Panc1 (cell line): ENCODE data around the gene HOMER2. TPM values are rescaled to one million over a fixed set of nuclear protein-coding genes. Genes with fewer than 3 reads are reported as not detected.

Source experiments
- ATAC-seq: fragments of 200-7000 bp; cut with Tn5 transposase; 2 replicates; pipeline ENCODE4 v1.9.1; 2020; ENCODE audit warnings: mild to moderate bottlenecking, moderate library complexity
- BruUV-seq: library from RNA; stranded (reverse); fragments of 400-500 nt; replicated peaks from 2 replicates; lab custom pipeline; 2021; lab: Mats Ljungman, UMichigan
- CTCF ChIA-PET: fragments of 300-600 bp; sonication (Branson Sonifier 250); formaldehyde crosslinking; loops from one replicate; lab custom pipeline; 2022; ENCODE audit warnings: antibody characterized with exemption; lab: Charles Lee
- POLR2A ChIA-PET: fragments of 300-600 bp; sonication (Branson Sonifier 250); formaldehyde crosslinking; loops from one replicate; lab custom pipeline; 2022; ENCODE audit warnings: antibody characterized with exemption; lab: Charles Lee
- DNase-seq: peaks from one replicate; pipeline ENCODE4 v3.0.0-alpha.2; 2010; ENCODE audit warnings: low read depth, low spot score
- H3K27ac ChIP-seq: 2 replicates; pipeline ENCODE4 v1.5.1; 2011; ENCODE audit warnings: mild to moderate bottlenecking, low read length, inconsistent platforms
- H3K27me3 ChIP-seq: fragments of 200-500 bp; sonication (Bioruptor generic); 2 replicates; pipeline ENCODE4 v1.6.0; 2014; ENCODE audit warnings: low read length, inconsistent platforms; ENCODE audit not compliant: control insufficient read depth, insufficient read depth
- H3K36me3 ChIP-seq: fragments of 200-500 bp; sonication (Bioruptor generic); 2 replicates; pipeline ENCODE4 v1.5.1; 2014; ENCODE audit warnings: inconsistent platforms, mild to moderate bottlenecking, low read length, moderate library complexity; ENCODE audit not compliant: control insufficient read depth, insufficient read depth
- H3K4me1 ChIP-seq: 2 replicates; pipeline ENCODE4 v1.5.1; 2011; ENCODE audit warnings: inconsistent platforms, mild to moderate bottlenecking, low read length, moderate library complexity; ENCODE audit not compliant: control insufficient read depth, insufficient read depth
- H3K4me3 ChIP-seq, 2 experiments: 2 replicates each; pipeline ENCODE4 v1.5.1; 2011 to 2012; ENCODE audit warnings: low read depth in 2 of 2, low read length in 2 of 2, mild to moderate bottlenecking in 2 of 2, inconsistent platforms in 1 of 2, moderate library complexity in 1 of 2
- H3K9me3 ChIP-seq: fragments of 200-500 bp; sonication (Bioruptor generic); 2 replicates; pipeline ENCODE4 v1.5.1; 2014; ENCODE audit warnings: low read depth, mild to moderate bottlenecking, inconsistent platforms, low read length, moderate library complexity; ENCODE audit not compliant: control insufficient read depth, insufficient read depth
- CTCF ChIP-seq: fragments of 450-650 bp; IDR thresholded peaks from 2 replicates; pipeline ENCODE4 v1.5.1; 2017; ENCODE audit warnings: mild to moderate bottlenecking
- POLR2AphosphoS5 ChIP-seq: IDR thresholded peaks from 2 replicates; pipeline ENCODE4 v1.6.1; 2012; ENCODE audit warnings: mild to moderate bottlenecking, low read depth, low read length, moderate library complexity
- REST ChIP-seq, 2 experiments: IDR thresholded peaks; 2 replicates each; pipeline ENCODE4 v1.6.1; 2011 to 2012; ENCODE audit warnings: low read depth in 2 of 2, control low read depth in 1 of 2, low read length in 1 of 2, mild to moderate bottlenecking in 1 of 2, moderate library complexity in 1 of 2; ENCODE audit not compliant: insufficient read depth in 1 of 2
- SIN3A ChIP-seq: IDR thresholded peaks from 2 replicates; pipeline ENCODE4 v1.6.1; 2012; ENCODE audit warnings: low read depth, mild to moderate bottlenecking, low read length, moderate library complexity, borderline replicate concordance; ENCODE audit not compliant: insufficient read depth
- TCF7L2 ChIP-seq: IDR thresholded peaks from 2 replicates; pipeline ENCODE4 v1.6.1; 2011; ENCODE audit warnings: mild to moderate bottlenecking, low read depth, low read length, inconsistent platforms
- in situ Hi-C: cut with HindIII; loops from 2 replicates; pipeline ENCODE4 v1.10.0; 2016; ENCODE audit warnings: low sequenced_read_pairs, low pct_unique_long_range_greater_than_20kb
- intact Hi-C: fragments of 100-400 bp; cut with micrococcal nuclease; formaldehyde crosslinking; loops from one replicate; pipeline ENCODE4 v1.10.0; 2022; ENCODE audit not compliant: unreplicated experiment
- total RNA-seq: library from RNA; stranded (reverse); gene quantifications from one replicate; pipeline ENCODE4 v1.2.1, GENCODE V29; 2021; ENCODE audit not compliant: unreplicated experiment

The HOMER2 gene
- total RNA-seq, 1 experiment from 2014 or later: 35.9 TPM

- BruUV-seq: no TSS peak
- no peaks in the 10 kb centered on the region for H3K4me1 ChIP-seq
- CTCF ChIA-PET: no interaction called here
- ATAC-seq: no peak
- TF ChIP-seq CTCF (no peak), TCF7L2 (no peak)
- no peak overlapping the region for H3K4me3 ChIP-seq
- H3K27ac ChIP-seq: no peak overlapping the region
- H3K36me3 ChIP-seq: no peaks in the 10 kb centered on the region
- no peak for DNase-seq
- in situ Hi-C loops (no loop called here), intact Hi-C loops (no loop called here)
- POLR2A ChIA-PET: no interaction called here
- no peaks in the 10 kb centered on the region for H3K9me3 ChIP-seq
- no peaks in the 10 kb centered on the region for H3K27me3 ChIP-seq
These were observed 36.2 kb downstream of the HOMER2 start for GRCh38 chr15:82916161-82916952.

- no peaks in the 10 kb centered on the region for H3K36me3 ChIP-seq
- H3K4me1 ChIP-seq: no peaks in the 10 kb centered on the region
- no peak overlapping the region for H3K27ac ChIP-seq
- no TSS peak for BruUV-seq
- intact Hi-C loops: no loop called here
- no peak for DNase-seq
- in situ Hi-C loops: no loop called here
- TF ChIP-seq SIN3A (no peak), POLR2AphosphoS5 (no peak), CTCF (no peak), TCF7L2 (no peak), REST (IDR thresholded peaks at IDR 0.05; ENCODE audit: insufficient read depth in 1 of 2, low read depth in 2 of 2, low read length in 1 of 2) (no peak)
- H3K4me3 ChIP-seq: no peak overlapping the region
- no peak for ATAC-seq
- ChIA-PET CTCF (interaction anchor here (0.6 kb wide), 1 partner anchor 57 kb away, joined by 4 read pairs; no protein-coding TSS in a partner anchor), POLR2A (interaction anchor here (0.6 to 0.7 kb wide), 2 partner anchors 12 to 728 kb away, joined by 4 to 5 read pairs; no protein-coding TSS in a partner anchor)
- no peaks in the 10 kb centered on the region for H3K27me3 ChIP-seq
- no peaks in the 10 kb centered on the region for H3K9me3 ChIP-seq
These were observed 38.1 kb downstream of the HOMER2 start for GRCh38 chr15:82914396-82914795.
